Measurements from ENCODE around the gene ABCG1. TPM values are rescaled to one million over a fixed set of nuclear protein-coding genes. Genes with fewer than 3 reads are reported as not detected.

The ABCG1 gene
- polyA plus RNA-seq, 2 of the 4 experiments (the other 2 are of a cell fraction) = 2.3 to 5.1 TPM

DNA sequence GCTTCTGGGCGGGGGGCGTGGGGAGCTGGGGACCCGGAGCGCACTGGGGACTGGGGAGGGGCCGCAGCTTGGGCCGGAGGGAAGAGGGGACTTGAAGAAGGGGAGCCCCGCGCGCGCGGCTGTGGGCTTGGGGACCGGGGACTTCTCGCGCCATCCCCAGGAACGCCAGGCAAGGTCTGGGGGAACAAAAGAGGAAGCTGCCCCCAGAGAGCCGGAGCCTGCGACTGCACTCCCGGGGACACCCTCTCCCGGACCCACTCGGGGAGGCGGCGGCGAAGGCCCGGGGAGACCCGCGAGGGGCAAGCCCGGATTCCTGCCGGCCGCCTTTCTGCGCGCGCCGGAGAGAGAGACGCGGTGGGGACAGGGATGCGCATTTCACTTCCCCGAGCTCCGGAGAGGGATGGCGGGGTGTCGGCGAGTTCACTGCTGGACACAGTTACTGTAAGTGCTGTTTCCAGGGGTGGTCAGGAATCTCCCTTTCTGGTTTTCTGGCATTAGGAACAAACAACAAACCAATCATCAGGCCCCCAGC lies 732 bp downstream of the ABCG1 start:
- Histone ChIP-seq H3K27ac (peak overlapping the region; percentile 73 to 84), H3K4me2 (peak overlapping the region; percentile 95), H3K9me3 (no peaks in the 10 kb centered on the region), H3K4me3 (peak overlapping the region; percentile 70), H3K4me1 (peaks cover 4% of the 10 kb centered on the region; the same call in 2 of the 3 replicates)
- ATAC-seq (peak; percentile 66 to 76), FAIRE-seq (no peak), DNase-seq (ENCODE audit: low read depth in 1 of 2, low spot score in 1 of 2) (no peak)
- CTCF ChIA-PET = interaction anchor here (0.6 to 2.5 kb wide), 8 partner anchors 9 to 245 kb away, joined by 3 to 9 read pairs (median 4); no protein-coding TSS in a partner anchor
- WGBS (ENCODE audit: missing lambda C conversion rate) = no CpG with 5 or more reads among the region's 41 CpGs
- TF ChIP-seq, protein P1, sequence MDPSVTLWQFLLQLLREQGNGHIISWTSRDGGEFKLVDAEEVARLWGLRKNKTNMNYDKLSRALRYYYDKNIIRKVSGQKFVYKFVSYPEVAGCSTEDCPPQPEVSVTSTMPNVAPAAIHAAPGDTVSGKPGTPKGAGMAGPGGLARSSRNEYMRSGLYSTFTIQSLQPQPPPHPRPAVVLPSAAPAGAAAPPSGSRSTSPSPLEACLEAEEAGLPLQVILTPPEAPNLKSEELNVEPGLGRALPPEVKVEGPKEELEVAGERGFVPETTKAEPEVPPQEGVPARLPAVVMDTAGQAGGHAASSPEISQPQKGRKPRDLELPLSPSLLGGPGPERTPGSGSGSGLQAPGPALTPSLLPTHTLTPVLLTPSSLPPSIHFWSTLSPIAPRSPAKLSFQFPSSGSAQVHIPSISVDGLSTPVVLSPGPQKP (IDR thresholded peaks at IDR 0.05; ENCODE audit: low read depth, low read length) = no peak
- TF ChIP-seq, protein P2, sequence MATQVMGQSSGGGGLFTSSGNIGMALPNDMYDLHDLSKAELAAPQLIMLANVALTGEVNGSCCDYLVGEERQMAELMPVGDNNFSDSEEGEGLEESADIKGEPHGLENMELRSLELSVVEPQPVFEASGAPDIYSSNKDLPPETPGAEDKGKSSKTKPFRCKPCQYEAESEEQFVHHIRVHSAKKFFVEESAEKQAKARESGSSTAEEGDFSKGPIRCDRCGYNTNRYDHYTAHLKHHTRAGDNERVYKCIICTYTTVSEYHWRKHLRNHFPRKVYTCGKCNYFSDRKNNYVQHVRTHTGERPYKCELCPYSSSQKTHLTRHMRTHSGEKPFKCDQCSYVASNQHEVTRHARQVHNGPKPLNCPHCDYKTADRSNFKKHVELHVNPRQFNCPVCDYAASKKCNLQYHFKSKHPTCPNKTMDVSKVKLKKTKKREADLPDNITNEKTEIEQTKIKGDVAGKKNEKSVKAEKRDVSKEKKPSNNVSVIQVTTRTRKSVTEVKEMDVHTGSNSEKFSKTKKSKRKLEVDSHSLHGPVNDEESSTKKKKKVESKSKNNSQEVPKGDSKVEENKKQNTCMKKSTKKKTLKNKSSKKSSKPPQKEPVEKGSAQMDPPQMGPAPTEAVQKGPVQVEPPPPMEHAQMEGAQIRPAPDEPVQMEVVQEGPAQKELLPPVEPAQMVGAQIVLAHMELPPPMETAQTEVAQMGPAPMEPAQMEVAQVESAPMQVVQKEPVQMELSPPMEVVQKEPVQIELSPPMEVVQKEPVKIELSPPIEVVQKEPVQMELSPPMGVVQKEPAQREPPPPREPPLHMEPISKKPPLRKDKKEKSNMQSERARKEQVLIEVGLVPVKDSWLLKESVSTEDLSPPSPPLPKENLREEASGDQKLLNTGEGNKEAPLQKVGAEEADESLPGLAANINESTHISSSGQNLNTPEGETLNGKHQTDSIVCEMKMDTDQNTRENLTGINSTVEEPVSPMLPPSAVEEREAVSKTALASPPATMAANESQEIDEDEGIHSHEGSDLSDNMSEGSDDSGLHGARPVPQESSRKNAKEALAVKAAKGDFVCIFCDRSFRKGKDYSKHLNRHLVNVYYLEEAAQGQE (IDR thresholded peaks at IDR 0.05) = no peak
- TF ChIP-seq ESRRA (IDR thresholded peaks at IDR 0.05; ENCODE audit: borderline replicate concordance, low read length) (no peak), JUNB (IDR thresholded peaks at IDR 0.05) (no peak), EHF (CRISPR knock-in tag; IDR thresholded peaks at IDR 0.05) (no peak), NPAS2 (CRISPR knock-in tag; IDR thresholded peaks at IDR 0.05; ENCODE audit: borderline replicate concordance) (no peak), TFCP2L1 (CRISPR knock-in tag; IDR thresholded peaks at IDR 0.05) (no peak), EHMT2 (IDR thresholded peaks at IDR 0.05; ENCODE audit: low read depth) (no peak), HDAC2 (IDR thresholded peaks at IDR 0.05) (no peak)
- TF ChIP-seq, protein P3, sequence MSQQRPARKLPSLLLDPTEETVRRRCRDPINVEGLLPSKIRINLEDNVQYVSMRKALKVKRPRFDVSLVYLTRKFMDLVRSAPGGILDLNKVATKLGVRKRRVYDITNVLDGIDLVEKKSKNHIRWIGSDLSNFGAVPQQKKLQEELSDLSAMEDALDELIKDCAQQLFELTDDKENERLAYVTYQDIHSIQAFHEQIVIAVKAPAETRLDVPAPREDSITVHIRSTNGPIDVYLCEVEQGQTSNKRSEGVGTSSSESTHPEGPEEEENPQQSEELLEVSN (IDR thresholded peaks at IDR 0.05; ENCODE audit: borderline replicate concordance, low read depth) = no peak
- TF ChIP-seq, protein P4, sequence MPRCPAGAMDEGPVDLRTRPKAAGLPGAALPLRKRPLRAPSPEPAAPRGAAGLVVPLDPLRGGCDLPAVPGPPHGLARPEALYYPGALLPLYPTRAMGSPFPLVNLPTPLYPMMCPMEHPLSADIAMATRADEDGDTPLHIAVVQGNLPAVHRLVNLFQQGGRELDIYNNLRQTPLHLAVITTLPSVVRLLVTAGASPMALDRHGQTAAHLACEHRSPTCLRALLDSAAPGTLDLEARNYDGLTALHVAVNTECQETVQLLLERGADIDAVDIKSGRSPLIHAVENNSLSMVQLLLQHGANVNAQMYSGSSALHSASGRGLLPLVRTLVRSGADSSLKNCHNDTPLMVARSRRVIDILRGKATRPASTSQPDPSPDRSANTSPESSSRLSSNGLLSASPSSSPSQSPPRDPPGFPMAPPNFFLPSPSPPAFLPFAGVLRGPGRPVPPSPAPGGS (IDR thresholded peaks at IDR 0.05) = no peak
- POLR2A ChIA-PET = interaction anchor here (0.8 to 2.8 kb wide), 3 partner anchors 14 to 39 kb away, joined by 3 to 23 read pairs (median 4); no protein-coding TSS in a partner anchor

DNA sequence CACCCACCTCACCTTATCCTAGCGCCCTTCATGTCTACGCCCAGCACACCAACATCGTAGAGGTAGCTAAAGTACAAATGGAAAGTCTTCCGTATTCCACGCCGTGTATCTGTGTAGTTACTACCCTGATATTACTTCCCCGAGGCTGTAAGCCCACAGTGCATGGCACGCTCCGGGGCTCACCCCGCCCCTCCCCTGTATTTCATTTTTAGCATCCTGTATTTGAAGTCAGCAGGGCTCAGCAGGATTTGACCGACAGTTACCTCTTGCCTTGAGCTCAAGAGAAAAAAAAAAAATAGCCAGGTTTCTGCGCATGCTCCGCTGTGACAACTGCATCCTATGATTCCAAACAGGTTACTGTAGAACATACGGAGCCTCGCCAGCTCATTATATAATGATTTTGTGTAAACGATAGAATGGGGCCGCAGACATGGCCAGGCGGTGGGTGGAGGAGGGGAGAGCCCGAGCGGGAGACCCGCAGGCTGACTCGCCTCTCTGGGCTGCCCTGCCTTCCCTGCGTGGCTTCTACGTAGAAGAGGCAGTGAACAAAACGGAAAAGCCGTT lies 1.3 kb downstream of the ABCG1 start:
- DNase-seq (ENCODE audit: low read depth in 1 of 2, low spot score in 1 of 2) (peak; percentile 40 to 70), ATAC-seq (peak; percentile 68 to 73), FAIRE-seq (no peak)
- no peaks in the 10 kb centered on the region for H3K9me3 ChIP-seq
- peaks cover 4% of the 10 kb centered on the region; the same call in 2 of the 3 replicates for H3K4me1 ChIP-seq
- H3K27ac ChIP-seq = peak overlapping the region; percentile 73 to 84
- peak overlapping the region; percentile 70 for H3K4me3 ChIP-seq
- WGBS (ENCODE audit: missing lambda C conversion rate) = 17% methylated on average over 26 of the region's 26 CpGs
- POLR2A ChIA-PET = interaction anchor here (0.8 to 2.8 kb wide), 3 partner anchors 14 to 38 kb away, joined by 3 to 23 read pairs (median 4); no protein-coding TSS in a partner anchor
- peak overlapping the region; percentile 95 for H3K4me2 ChIP-seq
- CTCF ChIA-PET = interaction anchor here (0.6 to 2.5 kb wide), 8 partner anchors 8 to 245 kb away, joined by 3 to 9 read pairs (median 4); no protein-coding TSS in a partner anchor
- TF ChIP-seq RFX5 (IDR thresholded peaks at IDR 0.05) (no peak), EHMT2 (IDR thresholded peaks at IDR 0.05; ENCODE audit: low read depth) (no peak), ZNF302 (CRISPR knock-in tag; IDR thresholded peaks at IDR 0.05) (no peak), MAFK (IDR thresholded peaks at IDR 0.05; ENCODE audit: partially characterized antibody) (no peak), TP53 (CRISPR knock-in tag; IDR thresholded peaks at IDR 0.05) (no peak), CHD2 (IDR thresholded peaks at IDR 0.05; ENCODE audit: low read length, partially characterized antibody) (no peak)
- TF ChIP-seq, protein P5, sequence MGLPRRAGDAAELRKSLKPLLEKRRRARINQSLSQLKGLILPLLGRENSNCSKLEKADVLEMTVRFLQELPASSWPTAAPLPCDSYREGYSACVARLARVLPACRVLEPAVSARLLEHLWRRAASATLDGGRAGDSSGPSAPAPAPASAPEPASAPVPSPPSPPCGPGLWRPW (IDR thresholded peaks at IDR 0.05) = no peak
